ENCODE measurements around the gene TGFB1I1. TPM values are rescaled to one million over a fixed set of nuclear protein-coding genes. Genes with fewer than 3 reads are reported as not detected.

The TGFB1I1 gene
- total RNA-seq (2022; extraction: Qiagen RNA extraction): 38.0 to 61.9 TPM (median 53.0 TPM) in 5 replicates

GRCh38 chr16:31471875-31472708 lies at the start of gene TGFB1I1:
TGFB1I1 (plus strand) TSS chr16:31472152; CDS start chr16:31472189, 37 bp downstream.

GRCh38 chr16:31428279-31428597 lies 43.7 kb upstream of the TGFB1I1 start, which contains the start of gene COX6A2:
COX6A2 (minus strand) TSS chr16:31428360; CDS start chr16:31428325, 35 bp downstream.

GRCh38 chr16:31458844-31459686 lies 12.9 kb upstream of the TGFB1I1 start, which contains the start of gene ARMC5:
ARMC5 (plus strand) TSS chr16:31459501; CDS start chr16:31459525, 24 bp downstream.

GRCh38 chr16:31483081-31483480 lies 11.1 kb downstream of the TGFB1I1 start, which contains the start of gene SLC5A2:
SLC5A2 (plus strand) TSS chr16:31483123; CDS start chr16:31483137, 14 bp downstream.

GRCh38 chr16:31507929-31508705 lies 36.2 kb downstream of the TGFB1I1 start, which contains the start of gene RUSF1:
RUSF1 (minus strand) TSS chr16:31508391; CDS start chr16:31508373, 18 bp downstream.

Other genes starting within 250 kb of the TGFB1I1 start
- gene ITGAM, start 212.2 kb upstream of the TGFB1I1 start, total RNA-seq (2022; extraction: Qiagen RNA extraction): 1.4 to 2.8 TPM (median 2.1 TPM) in 5 replicates
- 1.1 to 1.6 TPM (median 1.3 TPM) in 5 replicates for gene ITGAX, start 117.0 kb upstream of the TGFB1I1 start, total RNA-seq (2022; extraction: Qiagen RNA extraction)
- 0.05 to 0.16 TPM (median 0.07 TPM) in 3 of 5 replicates, not detected in the others for gene ITGAD, start 78.8 kb upstream of the TGFB1I1 start, total RNA-seq (2022; extraction: Qiagen RNA extraction)
- not detected in 5 replicates for gene COX6A2, start 43.8 kb upstream of the TGFB1I1 start, total RNA-seq (2022; extraction: Qiagen RNA extraction)
- gene ZNF843, start 29.4 kb upstream of the TGFB1I1 start, total RNA-seq (2022; extraction: Qiagen RNA extraction): 0.05 to 0.22 TPM (median 0.10 TPM) in 5 replicates
- 5.9 to 14.0 TPM (median 10.2 TPM) in 5 replicates for gene ARMC5, start 12.7 kb upstream of the TGFB1I1 start, total RNA-seq (2022; extraction: Qiagen RNA extraction)
- 0.23 to 0.34 TPM (median 0.27 TPM) in 4 of 5 replicates, not detected in the other for gene SLC5A2, start 11.0 kb downstream of the TGFB1I1 start, total RNA-seq (2022; extraction: Qiagen RNA extraction)
- gene RUSF1, start 36.2 kb downstream of the TGFB1I1 start, total RNA-seq (2022; extraction: Qiagen RNA extraction): 38.7 to 54.6 TPM (median 49.4 TPM) in 5 replicates
- not detected in 5 replicates for gene AHSP, start 55.7 kb downstream of the TGFB1I1 start, total RNA-seq (2022; extraction: Qiagen RNA extraction)

Data from A549 treated with Mapracorat at 1 μM for 4 hours (cell line).